ENCODE data around the gene PCNA. TPM values are rescaled to one million over a fixed set of nuclear protein-coding genes. Genes with fewer than 3 reads are reported as not detected.

PCNA gene
- total RNA-seq, 4 donors from 2014 or later: 25.0 to 37.8 (median 35.9) TPM

GRCh38 chr20:5095454-5095853 lies 24.3 kb downstream of the PCNA start:
- Histone ChIP-seq H3K9me3 (no peaks in the 10 kb centered on the region), H3K36me3 (peaks cover 11 to 69% (median 37%) of the 10 kb centered on the region in 4 donors), H3K4me1 (peaks cover 0 to 2% (median 0%) of the 10 kb centered on the region in 4 donors), H3K27me3 (no peaks in the 10 kb centered on the region), H3K27ac (replicated peaks in 1 of 4) (no peak overlapping the region), H3K4me3 (no peak overlapping the region)
- whole genome bisulfite sequencing: 88% methylated on average over 3 of the region's 3 CpGs
- intact Hi-C loops (cut with DNase I): no loop called here
- TF ChIP-seq POLR2A (IDR thresholded peaks at IDR 0.05; ENCODE audit: low read depth) (no peak), CTCF (IDR thresholded peaks at IDR 0.05) (no peak), POLR2AphosphoS5 (IDR thresholded peaks at IDR 0.05) (no peak), EP300 (IDR thresholded peaks at IDR 0.05) (no peak)
- DNase-seq (ENCODE audit: extremely low spot score): no peak

DNA sequence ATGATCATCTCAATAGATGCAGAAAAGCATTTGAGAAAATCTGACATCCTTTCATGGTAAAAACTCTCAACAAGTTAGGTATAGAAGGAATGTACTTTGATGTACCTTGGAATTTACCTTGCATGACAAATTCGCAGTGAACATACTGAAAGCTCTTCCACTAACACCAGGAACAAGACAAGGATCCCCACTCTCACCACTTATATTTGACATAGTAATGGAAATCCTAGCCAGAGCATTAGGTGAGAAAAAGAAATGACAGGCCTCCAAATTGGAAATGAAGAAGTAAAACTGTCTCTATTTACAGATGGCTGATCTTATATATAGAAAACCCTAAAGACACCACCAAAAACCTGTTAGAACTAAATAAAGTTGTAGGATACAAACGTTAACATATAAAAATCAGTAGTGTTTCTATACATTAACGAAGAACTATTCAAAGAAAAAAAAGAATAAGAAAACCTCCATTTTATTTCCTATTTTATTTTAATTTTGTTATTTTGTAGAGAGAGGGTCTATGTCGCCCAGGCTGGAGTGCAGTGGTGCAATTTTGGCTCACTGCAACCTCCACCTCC lies 26.9 kb downstream of the PCNA start:
- no peaks in the 10 kb centered on the region for H3K27me3 ChIP-seq
- intact Hi-C loops (cut with DNase I): no loop called here
- WGBS: 79% methylated on average over 4 of the region's 4 CpGs
- H3K36me3 ChIP-seq: peaks cover 0 to 43% (median 23%) of the 10 kb centered on the region in 4 donors
- TF ChIP-seq CTCF (IDR thresholded peaks at IDR 0.05): no peak
- no peak for TF ChIP-seq POLR2AphosphoS5 (IDR thresholded peaks at IDR 0.05)
- DNase-seq (ENCODE audit: extremely low spot score): no peak
- no peak overlapping the region for H3K4me3 ChIP-seq
- no peaks in the 10 kb centered on the region for H3K9me3 ChIP-seq
- H3K4me1 ChIP-seq: no peaks in the 10 kb centered on the region
- H3K27ac ChIP-seq (replicated peaks in 1 of 4): no peak overlapping the region

- intact Hi-C loops (cut with DNase I): no loop called here
Measured at GRCh38 chr20:5091902-5092301, 27.9 kb downstream of the PCNA start.

DNA sequence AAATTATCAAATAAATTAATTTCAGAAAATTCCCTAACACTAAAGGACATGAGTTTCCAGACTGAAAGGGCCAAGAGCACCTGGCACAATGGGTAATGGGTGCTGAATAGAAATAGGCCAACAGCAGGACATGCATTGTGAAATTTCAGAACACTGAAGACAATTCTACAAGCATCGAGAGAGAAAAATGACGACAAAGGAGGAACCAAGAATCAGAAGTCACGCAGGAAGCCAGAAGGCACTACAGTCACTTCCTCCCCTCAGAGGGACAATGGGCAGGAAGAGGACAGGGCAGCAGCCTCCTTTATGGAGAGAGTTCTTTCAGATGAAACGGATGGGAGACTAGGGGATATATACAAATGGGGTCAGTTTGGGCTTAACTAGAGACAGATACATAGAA lies 29.6 kb downstream of the PCNA start:
- TF ChIP-seq CTCF (IDR thresholded peaks at IDR 0.05) (no peak), POLR2A (IDR thresholded peaks at IDR 0.05; ENCODE audit: low read depth) (no peak), POLR2AphosphoS5 (IDR thresholded peaks at IDR 0.05) (peak; percentile 36 to 49)
- Histone ChIP-seq H3K27me3 (no peaks in the 10 kb centered on the region), H3K4me1 (no peaks in the 10 kb centered on the region), H3K9me3 (no peaks in the 10 kb centered on the region), H3K4me3 (no peak overlapping the region), H3K27ac (replicated peaks in 1 of 4) (peak overlapping the region in 3 of 4 donors; percentile 21 to 62 (median 42)), H3K36me3 (peaks cover 0 to 21% (median 7%) of the 10 kb centered on the region in 4 donors)
- 52% methylated on average over 4 of the region's 4 CpGs for WGBS
- DNase-seq (ENCODE audit: extremely low spot score): no peak
- intact Hi-C loops (cut with DNase I): no loop called here

More at GRCh38 chr20:5091902-5092301, 27.9 kb downstream of the PCNA start:
- H3K27ac ChIP-seq (replicated peaks in 1 of 4): no peak overlapping the region
- peaks cover 0 to 35% (median 20%) of the 10 kb centered on the region in 4 donors for H3K36me3 ChIP-seq
- no peaks in the 10 kb centered on the region for H3K4me1 ChIP-seq
- TF ChIP-seq POLR2AphosphoS5 (IDR thresholded peaks at IDR 0.05) (no peak), POLR2A (IDR thresholded peaks at IDR 0.05; ENCODE audit: low read depth) (no peak), CTCF (IDR thresholded peaks at IDR 0.05) (no peak), EP300 (IDR thresholded peaks at IDR 0.05) (no peak)
- H3K9me3 ChIP-seq: no peaks in the 10 kb centered on the region
- H3K4me3 ChIP-seq: no peak overlapping the region
- no peak for DNase-seq (ENCODE audit: extremely low spot score)
- 84% methylated on average over 6 of the region's 6 CpGs for WGBS
- no peaks in the 10 kb centered on the region for H3K27me3 ChIP-seq

GRCh38 chr20:5088688-5089087 lies 31.1 kb downstream of the PCNA start:
- H3K4me1 ChIP-seq: no peaks in the 10 kb centered on the region
- TF ChIP-seq POLR2AphosphoS5 (IDR thresholded peaks at IDR 0.05) (no peak), CTCF (IDR thresholded peaks at IDR 0.05) (no peak), POLR2A (IDR thresholded peaks at IDR 0.05; ENCODE audit: low read depth) (no peak), EP300 (IDR thresholded peaks at IDR 0.05) (no peak)
- no peak overlapping the region for H3K4me3 ChIP-seq
- intact Hi-C loops (cut with DNase I): no loop called here
- peaks cover 0 to 19% (median 7%) of the 10 kb centered on the region in 4 donors for H3K36me3 ChIP-seq
- no peaks in the 10 kb centered on the region for H3K9me3 ChIP-seq
- H3K27me3 ChIP-seq: no peaks in the 10 kb centered on the region
- WGBS: 72% methylated on average over 3 of the region's 3 CpGs
- no peak overlapping the region for H3K27ac ChIP-seq (replicated peaks in 1 of 4)
- DNase-seq (ENCODE audit: extremely low spot score): no peak

Data from esophagus muscularis mucosa (tissue), 4 donors.